LNCaP clone FGC (cell line): ENCODE data around the gene PIGU.

Source experiments
- DNase-seq: peaks from one replicate; pipeline ENCODE4 v3.0.0-alpha.2; 2011; ENCODE audit warnings: low read depth
- H3K4me3 ChIP-seq: 2 replicates; pipeline ENCODE4 v1.5.1; 2011; ENCODE audit warnings: mild to moderate bottlenecking, low read depth, low read length, control low read depth
- CTCF ChIP-seq: IDR thresholded peaks from 2 replicates; pipeline ENCODE4 v1.5.1; 2012; ENCODE audit warnings: mild to moderate bottlenecking; ENCODE audit not compliant: control insufficient read depth, insufficient read depth; ENCODE audit errors: extremely low read depth

PIGU gene

GRCh38 chr20:34560614-34561013 is 116.3 kb downstream of the PIGU start:
- H3K4me3 ChIP-seq = no peak overlapping the region
- TF ChIP-seq CTCF = no peak
- DNase-seq = no peak

- no peak overlapping the region for H3K4me3 ChIP-seq
- no peak for DNase-seq
- no peak for TF ChIP-seq CTCF
Measured at GRCh38 chr20:34560141-34560523, 116.8 kb downstream of the PIGU start.

- H3K4me3 ChIP-seq = no peak overlapping the region; the same call in 1 of the 2 replicates
- TF ChIP-seq CTCF = no peak
- DNase-seq = no peak
Measured at GRCh38 chr20:34559311-34560140, 117.4 kb downstream of the PIGU start.

GRCh38 chr20:34558320-34559218 is 118.3 kb downstream of the PIGU start, which contains the start of gene MAP1LC3A:
Gene MAP1LC3A (plus strand): TSS chr20:34558718. CDS start chr20:34558869, 151 bp downstream.
- no peak for TF ChIP-seq CTCF
- peak within 1 kb of the TSS; percentile 43 for H3K4me3 ChIP-seq
- peak; percentile 10 for DNase-seq

GRCh38 chr20:34557936-34558319 is 119.0 kb downstream of the PIGU start:
- H3K4me3 ChIP-seq = peak overlapping the region; percentile 43
- TF ChIP-seq CTCF = no peak
- no peak for DNase-seq

GRCh38 chr20:34553366-34553867 is 123.5 kb downstream of the PIGU start:
- peak; percentile 91 for DNase-seq
- H3K4me3 ChIP-seq = no peak overlapping the region
- TF ChIP-seq CTCF = no peak
